ENCODE results near the gene MXD4.

Gene MXD4

DNA sequence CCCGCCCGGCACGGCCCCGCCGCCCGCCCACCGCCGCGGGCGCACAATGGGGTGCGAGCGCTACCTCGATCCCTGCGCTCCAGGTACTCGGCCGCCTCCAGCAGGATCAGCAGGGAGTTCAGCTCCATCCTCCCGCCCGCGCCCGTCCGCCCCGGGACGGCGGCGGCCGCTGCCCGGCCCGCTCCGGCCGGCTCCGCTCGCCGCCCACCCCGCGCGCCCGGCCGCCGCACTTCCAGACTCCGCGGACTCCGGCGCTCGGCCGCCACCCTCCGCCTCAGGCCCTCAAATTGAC lies at the start of gene MXD4:
TSS of gene MXD4 (minus strand) at position 257 of the 292 bp plus-strand sequence. CDS start at position 128, 129 bp downstream.
- Histone ChIP-seq H3K4me1 (ENCODE audit: control insufficient read depth, insufficient read depth, low read length) (peaks cover 41% of the 10 kb centered on the region), H3K9ac (ENCODE audit: low read length) (peak within 1 kb of the TSS; percentile 75), H3K4me3 (ENCODE audit: low read length) (peak within 1 kb of the TSS; percentile 85), H3K27me3 (ENCODE audit: control insufficient read depth, insufficient read depth, low read length) (no peaks in the 10 kb centered on the region), H3K36me3 (ENCODE audit: control insufficient read depth, insufficient read depth, low read length) (no peaks in the 10 kb centered on the region), H3K27ac (ENCODE audit: low read depth, low read length) (peak within 1 kb of the TSS; percentile 96)

DNA sequence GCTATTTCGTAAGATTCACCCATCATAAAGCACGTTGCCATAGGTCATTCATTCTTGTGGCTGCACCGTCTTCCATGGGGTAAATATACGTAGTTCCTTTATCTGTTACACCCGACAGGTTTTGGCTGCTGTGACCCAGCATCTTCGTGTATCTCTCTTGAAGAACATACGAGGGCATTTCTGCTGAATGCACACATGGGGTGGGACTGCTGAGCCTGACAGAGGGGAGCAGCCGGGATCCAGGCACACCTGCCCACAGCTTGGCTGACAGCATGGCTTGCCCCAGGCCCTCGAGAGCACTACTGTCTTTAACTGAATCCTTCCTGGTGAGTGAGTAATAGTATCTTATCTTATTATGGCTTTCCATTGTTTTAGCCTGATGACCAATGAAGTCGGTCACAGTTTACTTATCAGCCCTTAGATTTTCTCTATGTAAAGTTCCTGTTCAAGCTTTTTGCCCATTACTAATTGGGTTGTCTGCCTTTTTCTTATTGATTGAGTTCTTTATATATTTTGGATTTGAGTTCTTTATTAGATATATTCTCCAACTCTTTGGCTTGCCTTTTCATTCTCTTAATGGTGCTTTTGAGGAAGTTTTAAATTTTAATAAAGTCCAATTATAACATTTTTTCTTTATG lies 45.0 kb upstream of the MXD4 start:
- Histone ChIP-seq H3K27me3 (ENCODE audit: control insufficient read depth, insufficient read depth, low read length) (no peaks in the 10 kb centered on the region), H3K9ac (ENCODE audit: low read length) (no peak overlapping the region), H3K36me3 (ENCODE audit: control insufficient read depth, insufficient read depth, low read length) (no peaks in the 10 kb centered on the region), H3K4me3 (ENCODE audit: low read length) (no peak overlapping the region), H3K4me1 (ENCODE audit: control insufficient read depth, insufficient read depth, low read length) (no peaks in the 10 kb centered on the region), H3K27ac (ENCODE audit: low read depth, low read length) (no peak overlapping the region)

DNA sequence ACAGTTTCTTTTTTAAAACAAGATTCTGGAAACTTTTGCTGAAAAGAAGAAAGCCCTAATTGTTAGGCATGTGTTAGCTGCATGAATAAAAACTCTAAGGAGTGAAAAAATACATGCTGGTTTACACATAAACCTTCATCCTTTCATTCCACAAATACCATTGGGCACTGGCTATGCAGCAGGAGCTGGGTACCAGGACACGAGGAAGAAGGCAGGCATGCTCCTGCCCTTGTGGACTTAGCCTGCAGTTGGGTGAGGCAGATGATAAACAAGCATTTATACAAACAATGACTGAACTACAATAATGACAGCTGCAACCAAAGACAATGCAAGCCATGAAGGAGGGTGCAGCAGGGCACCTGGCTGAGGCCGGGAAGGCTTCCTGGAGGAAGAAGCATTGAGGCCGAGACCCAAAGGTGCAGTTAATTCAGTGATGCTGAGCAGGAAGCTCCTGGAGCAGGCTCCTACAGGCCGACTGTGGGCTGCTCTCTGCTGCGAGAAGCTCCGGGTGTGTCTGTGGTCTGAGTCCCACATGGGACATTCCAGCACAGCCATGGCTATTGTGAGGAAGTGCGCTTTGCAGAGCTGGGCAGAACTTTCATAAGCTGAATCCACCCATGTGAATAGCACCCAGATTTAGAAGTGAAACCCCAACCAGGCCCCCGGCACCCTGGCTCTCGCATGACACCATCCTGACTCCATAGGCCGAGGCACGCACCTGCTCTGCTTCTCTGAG lies 44.0 kb upstream of the MXD4 start:
- H3K27ac ChIP-seq (ENCODE audit: low read depth, low read length) = no peak overlapping the region
- no peaks in the 10 kb centered on the region for H3K36me3 ChIP-seq (ENCODE audit: control insufficient read depth, insufficient read depth, low read length)
- H3K27me3 ChIP-seq (ENCODE audit: control insufficient read depth, insufficient read depth, low read length) = no peaks in the 10 kb centered on the region
- H3K4me1 ChIP-seq (ENCODE audit: control insufficient read depth, insufficient read depth, low read length) = peaks cover 4% of the 10 kb centered on the region
- H3K4me3 ChIP-seq (ENCODE audit: low read length) = no peak overlapping the region
- H3K9ac ChIP-seq (ENCODE audit: low read length) = no peak overlapping the region

DNA sequence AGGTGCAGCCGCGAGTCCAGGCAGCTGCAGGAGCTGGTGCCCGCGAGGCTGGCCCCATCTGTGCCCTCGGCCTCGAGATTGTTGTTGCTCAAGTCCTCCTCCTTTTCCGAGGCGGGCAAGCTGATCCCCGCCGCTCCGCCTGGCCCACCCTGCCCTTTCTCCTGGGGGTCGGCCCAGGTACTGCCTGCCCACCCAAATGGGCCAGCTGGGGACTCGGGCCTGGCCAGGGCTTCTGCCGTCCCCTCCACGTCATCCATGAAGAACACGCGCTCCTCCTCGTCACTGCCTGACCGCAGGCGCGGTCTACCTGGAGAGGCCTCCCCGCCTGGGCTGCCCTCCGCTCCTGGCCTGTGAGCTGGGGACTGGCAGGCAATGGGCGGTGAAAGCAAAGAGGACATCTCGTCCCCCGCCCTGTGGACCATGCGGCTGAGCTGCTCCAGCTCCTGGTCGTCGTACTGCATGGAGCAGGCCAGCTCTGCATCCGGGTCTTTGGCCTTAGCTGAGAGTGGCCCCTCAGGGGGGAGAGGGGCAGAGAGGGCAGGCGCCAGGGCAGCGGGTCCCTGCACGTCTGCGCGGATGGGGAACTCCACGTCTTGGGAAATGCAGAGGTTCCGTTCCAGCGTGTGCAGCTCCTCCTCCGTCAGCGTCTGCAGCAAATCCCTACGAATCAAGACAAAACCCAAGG lies 43.1 kb upstream of the MXD4 start:
- H3K36me3 ChIP-seq (ENCODE audit: control insufficient read depth, insufficient read depth, low read length) = no peaks in the 10 kb centered on the region
- peaks cover 4% of the 10 kb centered on the region for H3K4me1 ChIP-seq (ENCODE audit: control insufficient read depth, insufficient read depth, low read length)
- no peak overlapping the region for H3K27ac ChIP-seq (ENCODE audit: low read depth, low read length)
- no peaks in the 10 kb centered on the region for H3K27me3 ChIP-seq (ENCODE audit: control insufficient read depth, insufficient read depth, low read length)
- H3K4me3 ChIP-seq (ENCODE audit: low read length) = no peak overlapping the region
- no peak overlapping the region for H3K9ac ChIP-seq (ENCODE audit: low read length)

- H3K36me3 ChIP-seq (ENCODE audit: control insufficient read depth, insufficient read depth, low read length) = no peaks in the 10 kb centered on the region
Observed at GRCh38 chr4:2304321-2304876, 42.5 kb upstream of the MXD4 start.

GRCh38 chr4:2303686-2304320 lies 41.9 kb upstream of the MXD4 start:
- Histone ChIP-seq H3K9ac (ENCODE audit: low read length) (no peak overlapping the region), H3K27me3 (ENCODE audit: control insufficient read depth, insufficient read depth, low read length) (no peaks in the 10 kb centered on the region), H3K4me1 (ENCODE audit: control insufficient read depth, insufficient read depth, low read length) (peaks cover 4% of the 10 kb centered on the region), H3K27ac (ENCODE audit: low read depth, low read length) (no peak overlapping the region), H3K36me3 (ENCODE audit: control insufficient read depth, insufficient read depth, low read length) (no peaks in the 10 kb centered on the region), H3K4me3 (ENCODE audit: low read length) (no peak overlapping the region)

More at GRCh38 chr4:2304321-2304876, 42.5 kb upstream of the MXD4 start:
- H3K27ac ChIP-seq (ENCODE audit: low read depth, low read length) = no peak overlapping the region
- no peak overlapping the region for H3K4me3 ChIP-seq (ENCODE audit: low read length)
- no peak overlapping the region for H3K9ac ChIP-seq (ENCODE audit: low read length)
- no peaks in the 10 kb centered on the region for H3K27me3 ChIP-seq (ENCODE audit: control insufficient read depth, insufficient read depth, low read length)
- H3K4me1 ChIP-seq (ENCODE audit: control insufficient read depth, insufficient read depth, low read length) = peaks cover 4% of the 10 kb centered on the region

DNA sequence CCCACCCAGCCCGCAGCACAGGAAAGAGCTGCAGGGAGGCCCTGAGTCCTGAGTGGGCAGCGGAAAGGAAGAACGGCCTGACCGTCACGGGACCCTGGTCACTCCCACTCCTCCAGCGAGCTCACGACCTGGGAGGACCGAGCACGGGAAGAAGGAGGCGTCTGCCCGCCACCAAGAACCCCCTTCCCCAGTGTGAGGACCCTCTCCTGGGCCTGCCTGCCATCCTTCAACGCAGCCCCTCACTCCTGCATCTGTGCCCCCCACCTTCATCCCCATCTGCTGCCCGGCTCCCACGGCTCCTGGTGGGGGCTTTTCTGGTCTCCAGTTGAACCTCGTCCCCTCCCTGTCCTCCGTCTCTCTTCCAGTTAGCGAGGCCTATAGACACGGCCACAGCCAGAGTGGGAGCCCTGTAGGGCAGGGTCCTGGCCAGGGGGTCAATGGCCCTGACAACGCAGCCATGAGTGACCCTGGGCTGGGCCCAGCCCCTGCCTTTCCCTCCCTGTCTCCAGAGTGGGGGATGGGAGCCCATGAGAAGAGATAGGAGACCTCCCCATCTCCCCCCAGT lies 41.3 kb upstream of the MXD4 start:
- Histone ChIP-seq H3K4me3 (ENCODE audit: low read length) (no peak overlapping the region), H3K27ac (ENCODE audit: low read depth, low read length) (no peak overlapping the region), H3K4me1 (ENCODE audit: control insufficient read depth, insufficient read depth, low read length) (peaks cover 4% of the 10 kb centered on the region), H3K9ac (ENCODE audit: low read length) (no peak overlapping the region), H3K27me3 (ENCODE audit: control insufficient read depth, insufficient read depth, low read length) (no peaks in the 10 kb centered on the region), H3K36me3 (ENCODE audit: control insufficient read depth, insufficient read depth, low read length) (no peaks in the 10 kb centered on the region)

- Histone ChIP-seq H3K4me3 (ENCODE audit: low read length) (no peak overlapping the region), H3K27ac (ENCODE audit: low read depth, low read length) (peak overlapping the region; percentile 57), H3K4me1 (ENCODE audit: control insufficient read depth, insufficient read depth, low read length) (peaks cover 4% of the 10 kb centered on the region)
Observed at GRCh38 chr4:2302387-2303119, 40.6 kb upstream of the MXD4 start.

GRCh38 chr4:2301806-2302205 lies 39.9 kb upstream of the MXD4 start:
- Histone ChIP-seq H3K36me3 (ENCODE audit: control insufficient read depth, insufficient read depth, low read length) (no peaks in the 10 kb centered on the region), H3K27ac (ENCODE audit: low read depth, low read length) (peak overlapping the region; percentile 57), H3K9ac (ENCODE audit: low read length) (no peak overlapping the region), H3K4me3 (ENCODE audit: low read length) (no peak overlapping the region), H3K4me1 (ENCODE audit: control insufficient read depth, insufficient read depth, low read length) (peaks cover 4% of the 10 kb centered on the region), H3K27me3 (ENCODE audit: control insufficient read depth, insufficient read depth, low read length) (no peaks in the 10 kb centered on the region)

More at GRCh38 chr4:2302387-2303119, 40.6 kb upstream of the MXD4 start:
- Histone ChIP-seq H3K27me3 (ENCODE audit: control insufficient read depth, insufficient read depth, low read length) (no peaks in the 10 kb centered on the region), H3K9ac (ENCODE audit: low read length) (no peak overlapping the region), H3K36me3 (ENCODE audit: control insufficient read depth, insufficient read depth, low read length) (no peaks in the 10 kb centered on the region)

DNA sequence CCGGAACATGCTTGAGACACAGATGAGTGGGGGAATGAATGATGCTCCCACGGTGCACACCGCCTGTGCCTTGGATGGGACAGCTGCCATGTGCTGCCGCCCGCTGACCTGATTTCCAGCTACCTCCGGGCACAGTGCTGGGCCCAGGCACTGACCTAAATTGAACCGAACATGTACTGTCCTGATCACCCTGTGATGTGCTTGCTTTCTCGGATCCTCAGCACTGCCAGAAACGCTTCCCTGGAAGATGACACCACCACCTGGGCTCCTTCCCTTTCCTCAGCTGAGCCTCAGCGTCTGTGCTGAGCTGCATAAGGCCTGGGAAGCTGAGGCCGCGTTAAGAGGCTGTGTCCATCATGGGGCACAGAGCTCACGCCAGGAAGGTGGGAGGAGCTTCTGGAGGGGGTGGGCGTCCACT lies 39.3 kb upstream of the MXD4 start:
- H3K9ac ChIP-seq (ENCODE audit: low read length) = no peak overlapping the region
- peaks cover 4% of the 10 kb centered on the region for H3K4me1 ChIP-seq (ENCODE audit: control insufficient read depth, insufficient read depth, low read length)
- H3K27ac ChIP-seq (ENCODE audit: low read depth, low read length) = peak overlapping the region; percentile 29
- H3K27me3 ChIP-seq (ENCODE audit: control insufficient read depth, insufficient read depth, low read length) = no peaks in the 10 kb centered on the region
- no peak overlapping the region for H3K4me3 ChIP-seq (ENCODE audit: low read length)
- no peaks in the 10 kb centered on the region for H3K36me3 ChIP-seq (ENCODE audit: control insufficient read depth, insufficient read depth, low read length)

GRCh38 chr4:2300431-2301224 lies 38.7 kb upstream of the MXD4 start:
- Histone ChIP-seq H3K9ac (ENCODE audit: low read length) (no peak overlapping the region), H3K4me3 (ENCODE audit: low read length) (no peak overlapping the region), H3K4me1 (ENCODE audit: control insufficient read depth, insufficient read depth, low read length) (peaks cover 4% of the 10 kb centered on the region), H3K27me3 (ENCODE audit: control insufficient read depth, insufficient read depth, low read length) (no peaks in the 10 kb centered on the region), H3K36me3 (ENCODE audit: control insufficient read depth, insufficient read depth, low read length) (no peaks in the 10 kb centered on the region), H3K27ac (ENCODE audit: low read depth, low read length) (no peak overlapping the region)

All from rectal smooth muscle tissue (tissue), 1 donor.